Trophoblast cell (in vitro differentiated cells and primary cell): Measurements from ENCODE around the gene FBXW5.
A peak's percentile ranks its signal among the peaks of the same experiment; 100 is the strongest.

ENCODE experiments used
- DNase-seq, 2 donors: peaks; one replicate each; pipeline ENCODE4 v3.0.0-alpha.2; 2016
- H2AFZ ChIP-seq: 2 replicates; pipeline ENCODE4 v1.6.1; 2013; ENCODE audit warnings: low read length, moderate library complexity, mild to moderate bottlenecking; ENCODE audit not compliant: insufficient read depth, poor library complexity
- H2AK5ac ChIP-seq: 2 replicates; pipeline ENCODE4 v1.6.1; 2013; ENCODE audit warnings: mild to moderate bottlenecking, low read length
- H2BK120ac ChIP-seq: 2 replicates; pipeline ENCODE4 v1.6.1; 2013; ENCODE audit warnings: low read length, mild to moderate bottlenecking, moderate library complexity; ENCODE audit not compliant: insufficient read depth, poor library complexity
- H2BK12ac ChIP-seq: 2 replicates; pipeline ENCODE4 v1.6.1; 2013; ENCODE audit warnings: mild to moderate bottlenecking, low read length, moderate library complexity
- H2BK5ac ChIP-seq: 2 replicates; pipeline ENCODE4 v1.6.1; 2013; ENCODE audit warnings: low read length, low read depth, moderate library complexity, mild to moderate bottlenecking; ENCODE audit not compliant: poor library complexity
- H3K14ac ChIP-seq: 2 replicates; pipeline ENCODE4 v1.6.1; 2013; ENCODE audit warnings: mild to moderate bottlenecking, low read length
- H3K18ac ChIP-seq: 2 replicates; pipeline ENCODE4 v1.6.1; 2013; ENCODE audit warnings: mild to moderate bottlenecking, low read length
- H3K23ac ChIP-seq: 2 replicates; pipeline ENCODE4 v1.6.1; 2013; ENCODE audit warnings: low read length
- H3K27ac ChIP-seq: 2 replicates; pipeline ENCODE4 v1.5.1; 2013; ENCODE audit warnings: low read depth, mild to moderate bottlenecking, inconsistent platforms, low read length, moderate library complexity
- H3K27me3 ChIP-seq: 2 replicates; pipeline ENCODE4 v1.6.1; 2013; ENCODE audit warnings: inconsistent platforms, mild to moderate bottlenecking, low read length, moderate library complexity; ENCODE audit not compliant: insufficient read depth
- H3K36me3 ChIP-seq, 2 experiments: 1 replicate in 1 of 2; 2 replicates in 1 of 2; pipeline ENCODE4 v1.6.1; 2013; ENCODE audit warnings: low read length in 2 of 2, mild to moderate bottlenecking in 2 of 2, moderate library complexity in 1 of 2; ENCODE audit not compliant: insufficient read depth in 2 of 2, control insufficient read depth in 1 of 2
- H3K4ac ChIP-seq: 2 replicates; pipeline ENCODE4 v1.6.1; 2013; ENCODE audit warnings: low read depth, mild to moderate bottlenecking, low read length, moderate library complexity
- H3K4me1 ChIP-seq, 2 experiments: 1 replicate in 1 of 2; 2 replicates in 1 of 2; pipeline ENCODE4 v1.6.1; 2013; ENCODE audit warnings: low read length in 2 of 2, mild to moderate bottlenecking in 2 of 2, moderate library complexity in 1 of 2; ENCODE audit not compliant: insufficient read depth in 2 of 2, control insufficient read depth in 1 of 2
- H3K4me2 ChIP-seq: 2 replicates; pipeline ENCODE4 v1.6.1; 2013; ENCODE audit warnings: inconsistent platforms, mild to moderate bottlenecking, low read length, moderate library complexity
- H3K4me3 ChIP-seq: 2 replicates; pipeline ENCODE4 v1.5.1; 2013; ENCODE audit warnings: mild to moderate bottlenecking, low read depth, low read length, inconsistent platforms
- H3K79me1 ChIP-seq: one replicate; pipeline ENCODE4 v1.6.1; 2013; ENCODE audit warnings: low read length
- H3K79me2 ChIP-seq: 2 replicates; pipeline ENCODE4 v1.6.1; 2013; ENCODE audit warnings: low read length, mild to moderate bottlenecking; ENCODE audit not compliant: control insufficient read depth, insufficient read depth, poor library complexity
- H3K9ac ChIP-seq: 2 replicates; pipeline ENCODE4 v1.6.1; 2013; ENCODE audit warnings: mild to moderate bottlenecking, low read length
- H3K9me3 ChIP-seq: 2 replicates; pipeline ENCODE4 v1.6.1; 2013; ENCODE audit warnings: low read depth, mild to moderate bottlenecking, control low read depth, inconsistent platforms, low read length; ENCODE audit not compliant: insufficient read depth
- H4K12ac ChIP-seq: 2 replicates; pipeline ENCODE4 v1.6.1; 2013; ENCODE audit warnings: low read depth, mild to moderate bottlenecking, low read length, moderate library complexity
- H4K8ac ChIP-seq: 2 replicates; pipeline ENCODE4 v1.6.1; 2013; ENCODE audit warnings: low read depth, mild to moderate bottlenecking, low read length, moderate library complexity
- H4K91ac ChIP-seq: one replicate; pipeline ENCODE4 v1.6.1; 2013; ENCODE audit warnings: low read depth, mild to moderate bottlenecking, low read length, moderate library complexity
- WGBS: extraction: QIAGEN DNeasy Blood & Tissue Kit; methylation state at CpG from one replicate; pipeline ENCODE4 v1.1.7; 2013; ENCODE audit warnings: missing lambda C conversion rate; ENCODE audit not compliant: insufficient read length, insufficient coverage; ENCODE audit errors: extremely low coverage; 5-methylcytosine and 5-hydroxymethylcytosine counted together

FBXW5 gene

DNA sequence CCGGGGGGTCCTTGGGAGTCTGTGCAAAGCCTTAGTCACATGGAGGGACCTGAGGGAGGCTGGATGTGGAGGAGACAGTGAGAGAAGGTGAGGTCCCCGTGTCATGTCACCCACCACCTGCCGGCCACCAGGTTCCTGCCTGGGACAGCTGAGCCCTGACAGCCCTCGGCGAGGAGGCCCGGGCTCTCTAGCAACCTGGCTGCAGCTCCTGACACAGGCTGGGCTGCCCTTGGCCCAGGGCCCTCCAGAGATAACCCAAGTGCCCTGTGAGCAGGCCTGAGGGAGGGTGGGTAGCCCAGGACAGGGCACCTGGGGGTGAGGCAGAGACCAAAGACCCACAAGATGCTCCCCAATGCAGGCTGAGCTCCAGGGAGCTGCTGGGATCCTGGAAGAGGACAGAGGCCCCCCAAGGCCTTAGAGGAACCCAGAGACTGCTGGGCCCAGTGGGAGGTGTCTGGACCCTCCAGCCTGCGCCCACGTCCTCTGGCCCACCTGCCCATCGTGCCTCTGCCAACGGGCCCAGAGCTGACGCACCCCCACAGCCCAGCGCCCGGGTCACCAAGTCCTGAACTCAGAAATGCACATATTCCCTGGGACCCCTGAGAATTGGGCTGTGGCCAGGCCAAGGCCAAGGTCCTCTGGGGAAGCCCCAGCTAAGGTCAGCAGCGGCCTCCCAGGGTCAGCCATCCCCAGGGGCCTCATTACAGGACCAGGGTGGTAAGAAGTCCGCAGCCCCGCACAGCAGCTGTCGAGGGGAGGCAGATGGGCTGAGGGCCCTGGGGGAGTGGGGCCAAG lies 24.0 kb upstream of the FBXW5 start:
- no peak overlapping the region for H2AFZ ChIP-seq
- H4K12ac ChIP-seq: no peak overlapping the region
- H2BK120ac ChIP-seq: peak overlapping the region; percentile 30
- no peak overlapping the region for H2AK5ac ChIP-seq
- H3K14ac ChIP-seq: no peak overlapping the region
- no CpG with 5 or more reads among the region's 17 CpGs for WGBS
- H3K4ac ChIP-seq: no peak overlapping the region
- no peaks in the 10 kb centered on the region for H3K27me3 ChIP-seq
- H2BK12ac ChIP-seq: no peak overlapping the region
- peak overlapping the region; percentile 26 for H4K91ac ChIP-seq
- H3K4me3 ChIP-seq: no peak overlapping the region
- no peak overlapping the region for H3K4me2 ChIP-seq
- no peaks in the 10 kb centered on the region for H3K79me2 ChIP-seq
- H3K23ac ChIP-seq: no peak overlapping the region
- H2BK5ac ChIP-seq: no peak overlapping the region
- no peak for DNase-seq
- peaks cover 13% of the 10 kb centered on the region for H3K79me1 ChIP-seq
- no peak overlapping the region for H3K9ac ChIP-seq
- H3K27ac ChIP-seq: no peak overlapping the region
- no peaks in the 10 kb centered on the region for H3K36me3 ChIP-seq
- no peak overlapping the region for H3K18ac ChIP-seq
- H4K8ac ChIP-seq: no peak overlapping the region
- H3K9me3 ChIP-seq: no peaks in the 10 kb centered on the region
- H3K4me1 ChIP-seq: peaks cover 0 to 3% of the 10 kb centered on the region in 2 experiments

DNA sequence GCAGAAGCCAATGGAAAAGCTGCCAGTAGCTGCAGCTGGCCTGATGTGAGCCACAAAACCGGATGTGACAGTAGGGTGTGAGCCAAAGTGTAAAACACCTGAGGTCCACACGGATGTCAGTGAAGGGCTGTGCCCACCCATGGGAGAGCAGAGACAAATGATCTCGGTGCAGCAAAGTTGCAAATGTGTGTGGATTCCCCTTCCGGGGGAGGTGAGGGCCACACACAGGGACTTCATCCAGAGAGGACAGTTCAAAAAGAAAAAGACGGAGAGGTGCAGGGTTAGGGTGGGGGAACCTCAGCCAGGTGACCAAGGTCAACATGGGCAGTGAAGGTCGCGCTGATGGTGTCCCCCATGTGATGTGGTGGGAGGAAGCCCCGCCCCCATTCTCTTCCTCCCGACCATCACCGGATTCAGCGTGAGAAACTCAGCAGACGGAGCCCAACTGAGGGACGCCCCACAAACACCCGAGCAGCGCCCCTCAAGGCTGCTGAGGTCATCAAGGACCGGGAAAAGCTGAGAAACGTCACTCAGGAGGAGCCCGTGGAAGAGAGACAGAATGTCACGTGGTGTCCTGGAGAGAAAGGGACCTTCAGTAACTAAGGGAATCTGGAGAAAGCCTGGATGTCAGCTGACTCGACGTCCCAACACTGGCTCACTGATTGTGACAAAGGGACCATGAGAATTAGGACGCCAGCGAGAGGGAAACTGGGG lies 21.4 kb upstream of the FBXW5 start:
- Histone ChIP-seq H3K4ac (no peak overlapping the region), H4K12ac (no peak overlapping the region), H3K36me3 (no peaks in the 10 kb centered on the region), H2AFZ (no peak overlapping the region), H3K4me2 (no peak overlapping the region), H4K91ac (no peak overlapping the region), H3K27ac (no peak overlapping the region), H3K4me1 (peaks cover 0 to 3% of the 10 kb centered on the region in 2 experiments), H2BK12ac (no peak overlapping the region), H2BK5ac (no peak overlapping the region), H3K9me3 (peaks cover 2% of the 10 kb centered on the region), H3K14ac (no peak overlapping the region), H3K27me3 (no peaks in the 10 kb centered on the region), H3K18ac (no peak overlapping the region), H3K23ac (no peak overlapping the region), H4K8ac (no peak overlapping the region), H3K4me3 (no peak overlapping the region), H3K79me1 (peaks cover 11% of the 10 kb centered on the region), H2AK5ac (no peak overlapping the region), H3K9ac (no peak overlapping the region), H2BK120ac (no peak overlapping the region), H3K79me2 (no peaks in the 10 kb centered on the region)
- no peak for DNase-seq
- WGBS: no CpG with 5 or more reads among the region's 23 CpGs

DNA sequence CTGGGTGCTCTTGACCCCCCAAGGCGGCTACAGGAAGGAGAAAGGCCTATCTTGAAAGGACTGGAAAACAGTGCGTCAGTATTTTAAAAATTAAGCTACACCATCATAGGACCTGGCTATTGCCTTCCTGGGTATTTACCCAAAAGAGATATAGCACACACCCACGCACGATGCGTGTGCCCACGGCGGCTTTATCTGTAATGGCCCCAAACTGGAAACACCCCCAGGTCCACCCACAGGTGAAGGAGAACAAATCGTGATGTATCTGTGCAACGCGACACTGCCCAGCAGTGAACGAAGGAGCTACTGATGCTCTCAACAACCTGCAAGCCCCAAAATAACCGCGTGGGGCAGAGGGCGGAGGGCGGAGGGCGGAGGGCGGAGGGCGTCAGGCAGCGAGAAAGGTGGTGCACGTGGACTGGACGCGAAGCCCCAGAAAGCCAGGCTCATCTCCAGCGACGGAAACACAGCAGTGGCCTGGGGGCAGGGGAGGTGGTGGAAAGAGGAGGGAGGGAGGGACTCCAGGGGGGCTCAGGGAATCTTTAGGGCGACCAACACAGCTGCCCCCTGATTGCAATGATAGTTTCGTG lies 20.4 kb upstream of the FBXW5 start:
- no peak overlapping the region for H3K9ac ChIP-seq
- no peak overlapping the region for H2AK5ac ChIP-seq
- H3K4ac ChIP-seq: no peak overlapping the region
- no peaks in the 10 kb centered on the region for H3K79me2 ChIP-seq
- no peak overlapping the region for H3K4me3 ChIP-seq
- no peak overlapping the region for H2AFZ ChIP-seq
- H2BK5ac ChIP-seq: no peak overlapping the region
- peak overlapping the region; percentile 28 for H4K91ac ChIP-seq
- H2BK120ac ChIP-seq: no peak overlapping the region
- no peak overlapping the region for H3K27ac ChIP-seq
- H3K23ac ChIP-seq: no peak overlapping the region
- H3K4me2 ChIP-seq: no peak overlapping the region
- H3K4me1 ChIP-seq: peaks cover 3% of the 10 kb centered on the region in 2 experiments
- H3K27me3 ChIP-seq: no peaks in the 10 kb centered on the region
- no CpG with 5 or more reads among the region's 26 CpGs for WGBS
- peaks cover 10% of the 10 kb centered on the region for H3K79me1 ChIP-seq
- H3K14ac ChIP-seq: no peak overlapping the region
- no peak for DNase-seq
- H4K12ac ChIP-seq: no peak overlapping the region
- H3K36me3 ChIP-seq: no peaks in the 10 kb centered on the region
- no peak overlapping the region for H3K18ac ChIP-seq
- H3K9me3 ChIP-seq: peaks cover 2% of the 10 kb centered on the region
- H2BK12ac ChIP-seq: no peak overlapping the region
- H4K8ac ChIP-seq: peak overlapping the region; percentile 9

DNA sequence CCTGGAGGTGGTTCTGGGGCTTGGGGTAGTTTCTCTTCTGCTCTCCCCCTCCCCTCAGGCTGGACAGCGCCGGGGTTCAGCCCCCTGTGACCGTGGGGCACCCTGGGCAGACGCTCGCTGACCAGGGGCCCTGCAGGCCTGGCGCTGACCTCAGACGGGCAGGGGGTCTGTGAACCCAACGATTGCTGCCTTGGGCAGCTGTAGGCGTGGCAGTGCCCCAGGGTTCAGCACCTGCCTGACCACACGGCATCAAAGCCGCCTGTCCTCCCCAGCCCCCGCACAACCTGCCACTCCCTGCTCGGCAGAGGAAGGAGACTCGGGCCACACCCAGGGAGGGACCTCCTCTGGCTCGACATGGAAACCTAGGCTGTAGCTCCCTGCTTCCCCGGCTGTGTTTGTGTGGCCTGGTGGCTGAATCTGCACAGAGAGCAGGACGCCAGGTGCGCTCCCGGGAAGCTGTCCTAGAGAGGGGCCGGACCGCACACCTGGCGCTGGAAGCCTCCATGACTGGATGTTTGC lies 19.7 kb upstream of the FBXW5 start:
- Histone ChIP-seq H3K36me3 (no peaks in the 10 kb centered on the region), H3K9ac (no peak overlapping the region), H3K18ac (no peak overlapping the region), H3K27ac (no peak overlapping the region), H3K79me2 (no peaks in the 10 kb centered on the region), H4K8ac (no peak overlapping the region), H4K91ac (peak overlapping the region; percentile 77), H4K12ac (no peak overlapping the region), H3K27me3 (no peaks in the 10 kb centered on the region), H2AK5ac (no peak overlapping the region), H2AFZ (no peak overlapping the region), H3K4ac (no peak overlapping the region), H3K23ac (no peak overlapping the region), H3K79me1 (peaks cover 12% of the 10 kb centered on the region), H2BK12ac (no peak overlapping the region), H3K4me3 (no peak overlapping the region), H3K4me2 (no peak overlapping the region), H2BK5ac (no peak overlapping the region), H3K14ac (no peak overlapping the region), H3K9me3 (peaks cover 2% of the 10 kb centered on the region), H3K4me1 (peaks cover 3% of the 10 kb centered on the region in 2 experiments), H2BK120ac (peak overlapping the region; percentile 37)
- no CpG with 5 or more reads among the region's 22 CpGs for WGBS
- peak in 1 of 2 donors; percentile 22 for DNase-seq
